HG03025 (cell line): ENCODE data around the gene GTF2H2.
"Not testable (repeated sequence)": the region's sequence is repeated elsewhere in the genome, so short reads cannot be mapped to it uniquely, and the experiment has no call there.

Experiments used
- ATAC-seq: cut with Tn5 transposase; IDR thresholded peaks from one replicate; pipeline ENCODE4 v1.9.1; 2021; ENCODE audit warnings: mild to moderate bottlenecking, moderate library complexity; ENCODE audit not compliant: unreplicated experiment, low FRiP score

GTF2H2 gene

GRCh38 chr5:71014176-71014575 is 53.3 kb downstream of the GTF2H2 start:
- ATAC-seq: no peak

GRCh38 chr5:71013575-71013974 is 53.9 kb downstream of the GTF2H2 start:
- no peak for ATAC-seq

DNA sequence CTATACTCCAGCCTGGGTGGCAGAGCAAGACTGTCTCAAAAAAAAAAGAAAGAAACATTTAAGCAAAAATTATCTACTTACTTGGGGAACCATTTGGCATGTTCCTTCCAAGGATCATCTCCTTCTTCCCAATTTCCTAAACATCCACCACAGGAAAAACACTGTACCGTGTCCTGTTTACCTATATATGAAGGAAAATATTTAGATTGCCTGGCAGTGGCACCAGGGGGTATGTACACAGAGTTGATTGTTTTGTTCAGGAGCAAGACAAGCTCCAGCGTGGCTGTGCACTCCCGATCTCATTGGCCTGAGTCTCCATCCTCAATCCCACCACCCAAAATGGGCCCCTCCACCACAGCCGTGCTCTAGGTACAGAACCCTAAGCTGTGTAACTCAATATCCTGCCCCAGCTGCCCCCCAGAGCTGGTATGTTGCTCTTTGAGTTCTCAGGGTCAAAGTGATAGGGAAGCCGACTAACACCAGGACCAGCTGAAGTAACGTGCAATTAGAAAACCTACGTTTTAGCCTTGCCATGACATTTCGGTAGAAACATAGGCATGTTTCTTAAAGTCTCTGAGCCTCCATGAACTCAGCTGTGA is 56.2 kb downstream of the GTF2H2 start:
- ATAC-seq: no peak

DNA sequence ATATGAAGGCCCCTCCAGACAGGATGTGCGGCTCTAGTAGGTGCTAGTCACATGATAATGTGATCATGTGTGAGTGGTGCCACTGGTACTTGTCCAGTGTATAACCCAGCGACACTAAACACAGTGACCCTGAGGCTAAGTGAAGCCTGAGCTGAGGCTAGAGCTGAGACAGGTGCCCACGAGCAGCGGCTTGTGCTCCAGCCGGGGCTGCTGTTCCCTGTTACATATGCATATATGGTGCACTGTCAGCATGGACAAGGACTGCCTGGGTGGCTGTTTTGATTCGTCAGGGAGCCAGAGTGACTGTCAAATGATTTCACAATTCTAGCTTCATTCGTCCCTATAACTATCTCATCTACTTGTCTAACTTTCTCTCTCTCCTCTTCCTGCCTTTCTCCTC is 60.5 kb downstream of the GTF2H2 start:
- ATAC-seq: not testable (repeated sequence)
